ENCODE data around the gene SNRNP35.
"Not testable (repeated sequence)": the region's sequence is repeated elsewhere in the genome, so short reads cannot be mapped to it uniquely, and the experiment has no call there.

The SNRNP35 gene

GRCh38 chr12:123471374-123472068 lies 13.6 kb downstream of the SNRNP35 start:
- H3K27me3 Mint-ChIP-seq = no peaks in the 10 kb centered on the region
- peaks cover 5% of the 10 kb centered on the region for H3K36me3 Mint-ChIP-seq
- peaks cover 17% of the 10 kb centered on the region for H3K4me1 Mint-ChIP-seq
- no peak for ATAC-seq (ENCODE audit: low read depth)
- no peaks in the 10 kb centered on the region for H3K9me3 Mint-ChIP-seq
- H3K27ac Mint-ChIP-seq = peak overlapping the region; percentile 45
- no peak overlapping the region for H3K4me3 Mint-ChIP-seq
- DNase-seq (ENCODE audit: low spot score in 2 of 2) = no peak

- peaks cover 17% of the 10 kb centered on the region for H3K4me1 Mint-ChIP-seq
- H3K27ac Mint-ChIP-seq = peak overlapping the region; percentile 45
- peaks cover 5% of the 10 kb centered on the region for H3K36me3 Mint-ChIP-seq
These were observed 14.5 kb downstream of the SNRNP35 start for GRCh38 chr12:123472438-123472849.

GRCh38 chr12:123474485-123475245 lies 16.7 kb downstream of the SNRNP35 start:
- Mint-ChIP-seq H3K4me1 (peaks cover 18% of the 10 kb centered on the region), H3K36me3 (peaks cover 5% of the 10 kb centered on the region), H3K4me3 (peak overlapping the region; percentile 61), H3K9me3 (no peaks in the 10 kb centered on the region), H3K27ac (peak overlapping the region; percentile 97), H3K27me3 (no peaks in the 10 kb centered on the region)
- no peak for DNase-seq (ENCODE audit: low spot score in 2 of 2)
- peak; percentile 75 for ATAC-seq (ENCODE audit: low read depth)

More at GRCh38 chr12:123472438-123472849, 14.5 kb downstream of the SNRNP35 start:
- Mint-ChIP-seq H3K27me3 (no peaks in the 10 kb centered on the region), H3K4me3 (no peak overlapping the region), H3K9me3 (no peaks in the 10 kb centered on the region)
- DNase-seq (ENCODE audit: low spot score in 2 of 2) = no peak
- no peak for ATAC-seq (ENCODE audit: low read depth)

- Mint-ChIP-seq H3K27ac (peak overlapping the region; percentile 97), H3K4me1 (peaks cover 21% of the 10 kb centered on the region), H3K36me3 (peaks cover 5% of the 10 kb centered on the region), H3K4me3 (peak overlapping the region; percentile 61), H3K9me3 (no peaks in the 10 kb centered on the region), H3K27me3 (no peaks in the 10 kb centered on the region)
- ATAC-seq (ENCODE audit: low read depth) (no peak), DNase-seq (ENCODE audit: low spot score in 2 of 2) (no peak)
These were observed 17.3 kb downstream of the SNRNP35 start for GRCh38 chr12:123475246-123475703.

- no peak overlapping the region for H3K4me3 Mint-ChIP-seq
- no peak for DNase-seq (ENCODE audit: low spot score in 2 of 2)
- H3K36me3 Mint-ChIP-seq = peaks cover 3% of the 10 kb centered on the region
- no peaks in the 10 kb centered on the region for H3K27me3 Mint-ChIP-seq
- H3K4me1 Mint-ChIP-seq = peaks cover 21% of the 10 kb centered on the region
- no peak overlapping the region for H3K27ac Mint-ChIP-seq
- H3K9me3 Mint-ChIP-seq = no peaks in the 10 kb centered on the region
- no peak for ATAC-seq (ENCODE audit: low read depth)
These were observed 20.1 kb downstream of the SNRNP35 start for GRCh38 chr12:123478069-123478468.

GRCh38 chr12:123478762-123479161 lies 20.8 kb downstream of the SNRNP35 start:
- H3K4me1 Mint-ChIP-seq = peaks cover 22% of the 10 kb centered on the region
- no peak overlapping the region for H3K4me3 Mint-ChIP-seq
- no peak overlapping the region for H3K27ac Mint-ChIP-seq
- ATAC-seq (ENCODE audit: low read depth) = no peak
- no peaks in the 10 kb centered on the region for H3K9me3 Mint-ChIP-seq
- no peak for DNase-seq (ENCODE audit: low spot score in 2 of 2)
- peaks cover 3% of the 10 kb centered on the region for H3K36me3 Mint-ChIP-seq
- H3K27me3 Mint-ChIP-seq = no peaks in the 10 kb centered on the region

- DNase-seq (ENCODE audit: low spot score in 2 of 2) (no peak), ATAC-seq (ENCODE audit: low read depth) (peak; percentile 35)
- Mint-ChIP-seq H3K27ac (no peak overlapping the region), H3K36me3 (peaks cover 3% of the 10 kb centered on the region), H3K9me3 (no peaks in the 10 kb centered on the region), H3K27me3 (no peaks in the 10 kb centered on the region), H3K4me3 (peak overlapping the region; percentile 21), H3K4me1 (peaks cover 24% of the 10 kb centered on the region)
These were observed 21.7 kb downstream of the SNRNP35 start for GRCh38 chr12:123479442-123480180.

GRCh38 chr12:123481251-123481650 lies 23.3 kb downstream of the SNRNP35 start:
- not testable (repeated sequence) for H3K36me3 Mint-ChIP-seq; H3K9me3 Mint-ChIP-seq; DNase-seq (ENCODE audit: low spot score in 2 of 2); H3K27ac Mint-ChIP-seq; ATAC-seq (ENCODE audit: low read depth); H3K27me3 Mint-ChIP-seq
- Mint-ChIP-seq H3K4me1 (peaks cover 17% of the 10 kb centered on the region), H3K4me3 (peak overlapping the region; percentile 65)

- Mint-ChIP-seq H3K9me3 (no peaks in the 10 kb centered on the region), H3K27ac (peak overlapping the region; percentile 6), H3K4me3 (no peak overlapping the region), H3K4me1 (peaks cover 17% of the 10 kb centered on the region), H3K36me3 (no peaks in the 10 kb centered on the region), H3K27me3 (no peaks in the 10 kb centered on the region)
- ATAC-seq (ENCODE audit: low read depth) = no peak
- no peak for DNase-seq (ENCODE audit: low spot score in 2 of 2)
These were observed 24.9 kb downstream of the SNRNP35 start for GRCh38 chr12:123482876-123483275.

GRCh38 chr12:123483602-123484248 lies 25.8 kb downstream of the SNRNP35 start:
- ATAC-seq (ENCODE audit: low read depth) = peak; percentile 60
- Mint-ChIP-seq H3K27ac (peak overlapping the region; percentile 35), H3K4me3 (peak overlapping the region; percentile 19), H3K4me1 (peaks cover 15% of the 10 kb centered on the region), H3K9me3 (no peaks in the 10 kb centered on the region), H3K36me3 (no peaks in the 10 kb centered on the region), H3K27me3 (no peaks in the 10 kb centered on the region)
- no peak for DNase-seq (ENCODE audit: low spot score in 2 of 2)

- Mint-ChIP-seq H3K4me3 (no peak overlapping the region), H3K27ac (no peak overlapping the region), H3K4me1 (peaks cover 11% of the 10 kb centered on the region), H3K9me3 (no peaks in the 10 kb centered on the region), H3K36me3 (no peaks in the 10 kb centered on the region), H3K27me3 (no peaks in the 10 kb centered on the region)
- ATAC-seq (ENCODE audit: low read depth) (no peak), DNase-seq (ENCODE audit: low spot score in 2 of 2) (no peak)
These were observed 27.8 kb downstream of the SNRNP35 start for GRCh38 chr12:123485756-123486155.

- H3K4me1 Mint-ChIP-seq = peaks cover 11% of the 10 kb centered on the region
- no peak overlapping the region for H3K4me3 Mint-ChIP-seq
- no peaks in the 10 kb centered on the region for H3K36me3 Mint-ChIP-seq
- ATAC-seq (ENCODE audit: low read depth) (no peak), DNase-seq (ENCODE audit: low spot score in 2 of 2) (no peak)
- no peak overlapping the region for H3K27ac Mint-ChIP-seq
- no peaks in the 10 kb centered on the region for H3K9me3 Mint-ChIP-seq
- H3K27me3 Mint-ChIP-seq = no peaks in the 10 kb centered on the region
These were observed 29.5 kb downstream of the SNRNP35 start for GRCh38 chr12:123487428-123487827.

GRCh38 chr12:123488539-123489230 lies 30.7 kb downstream of the SNRNP35 start:
- DNase-seq (ENCODE audit: low spot score in 2 of 2) = no peak
- Mint-ChIP-seq H3K9me3 (no peaks in the 10 kb centered on the region), H3K4me3 (no peak overlapping the region), H3K27me3 (no peaks in the 10 kb centered on the region), H3K4me1 (peaks cover 11% of the 10 kb centered on the region), H3K36me3 (no peaks in the 10 kb centered on the region), H3K27ac (no peak overlapping the region)
- ATAC-seq (ENCODE audit: low read depth) = no peak

All from memory B cell (primary cell).